HepG2 (cell line): Measurements from ENCODE around the gene OGFR. TPM values are rescaled to one million over a fixed set of nuclear protein-coding genes. Genes with fewer than 3 reads are reported as not detected.
A peak's percentile ranks its signal among the peaks of the same experiment; 100 is the strongest.

Source experiments
- ARHGAP35 ChIP-seq: sonication (generic); formaldehyde crosslinking; IDR thresholded peaks from 2 replicates; pipeline ENCODE4 v1.9.0; 2022; ENCODE audit warnings: mild to moderate bottlenecking, inconsistent platforms, moderate library complexity, missing genetic modification reagents, borderline replicate concordance
- DDIT3 ChIP-seq: sonication (generic); formaldehyde crosslinking; IDR thresholded peaks from 2 replicates; pipeline ENCODE4 v1.4.0; 2020; ENCODE audit warnings: mild to moderate bottlenecking, missing genetic modification reagents
- HOXD1 ChIP-seq: sonication (generic); formaldehyde crosslinking; IDR thresholded peaks from 2 replicates; pipeline ENCODE4 v1.5.0; 2020; ENCODE audit warnings: missing genetic modification reagents
- KDM2A ChIP-seq: sonication (generic); formaldehyde crosslinking; IDR thresholded peaks from 2 replicates; pipeline ENCODE4 v1.4.0; 2020; ENCODE audit warnings: low read depth, missing genetic modification reagents, borderline replicate concordance
- KLF6 ChIP-seq: IDR thresholded peaks from 2 replicates; pipeline ENCODE4 v1.8.0; 2016; ENCODE audit warnings: missing biosample characterization, missing genetic modification reagents
- MAZ ChIP-seq, 2 experiments: sonication (generic) in 1 of 2; formaldehyde crosslinking in 1 of 2; IDR thresholded peaks; 2 replicates each; pipeline versions ENCODE4 v1.5.0 to v1.6.1; 2012 to 2020; ENCODE audit warnings: low read depth in 2 of 2, mild to moderate bottlenecking in 2 of 2, borderline replicate concordance in 1 of 2, improper control_type of control experiment in 1 of 2, low read length in 1 of 2, missing genetic modification reagents in 1 of 2, moderate library complexity in 1 of 2
- MYNN ChIP-seq: sonication (generic); formaldehyde crosslinking; IDR thresholded peaks from 2 replicates; pipeline ENCODE4 v1.4.0; 2020; ENCODE audit warnings: mild to moderate bottlenecking, low read depth, missing genetic modification reagents
- PLRG1 ChIP-seq: fragments of 450-650 bp; conservative IDR thresholded peaks from 2 replicates; pipeline ENCODE4 v1.6.1; 2016
- PPARG ChIP-seq: conservative IDR thresholded peaks from 2 replicates; pipeline ENCODE4 v1.6.1; 2016; ENCODE audit warnings: missing biosample characterization, missing genetic modification reagents
- TAF15 ChIP-seq: fragments of 200-400 bp; formaldehyde crosslinking; IDR thresholded peaks from one replicate; pipeline ENCODE4 v1.6.1; 2018; ENCODE audit warnings: mild to moderate bottlenecking, low read depth, low read length; ENCODE audit not compliant: poor library complexity, severe bottlenecking
- TFDP2 ChIP-seq: sonication (generic); formaldehyde crosslinking; IDR thresholded peaks from 2 replicates; pipeline ENCODE4 v1.4.0; 2020; ENCODE audit warnings: missing genetic modification reagents
- XRCC5 ChIP-seq: fragments of 200-400 bp; formaldehyde crosslinking; optimal IDR thresholded peaks from 2 replicates; pipeline ENCODE3; 2017; ENCODE audit warnings: mild to moderate bottlenecking, low read length
- ZFP36L1 ChIP-seq: sonication (generic); formaldehyde crosslinking; IDR thresholded peaks from 2 replicates; pipeline ENCODE4 v1.8.0; 2022; ENCODE audit warnings: mild to moderate bottlenecking, missing genetic modification reagents, moderate library complexity
- ZNF326 ChIP-seq: sonication (generic); formaldehyde crosslinking; IDR thresholded peaks from 2 replicates; pipeline ENCODE4 v1.4.0; 2020; ENCODE audit warnings: missing genetic modification reagents, borderline replicate concordance
- ZNF333 ChIP-seq: sonication (generic); formaldehyde crosslinking; IDR thresholded peaks from 2 replicates; pipeline ENCODE4 v1.4.0; 2020; ENCODE audit warnings: mild to moderate bottlenecking, missing genetic modification reagents, borderline replicate concordance
- ZSCAN29 ChIP-seq: sonication (generic); formaldehyde crosslinking; conservative IDR thresholded peaks from 2 replicates; pipeline ENCODE4 v1.4.0; 2020; ENCODE audit warnings: mild to moderate bottlenecking, missing genetic modification reagents
- polyA plus RNA-seq, 8 experiments: library from polyadenylated mRNA; depleted of rRNA in 3 of 8; stranded (reverse) in 7 of 8; unstranded in 1 of 8; fragments of >200 nt; fragmentation: Illumina TruSeq in 4 of 8; extraction: Trizol in 4 of 8; gene quantifications; 2 replicates each; pipeline versions ENCODE4 v1.2.1 to v1.2.3, GENCODE V29; 2011 to 2016; ENCODE audit warnings: low read depth in 4 of 8, missing spikeins in 1 of 8, mixed read lengths in 1 of 8; ENCODE audit not compliant: insufficient read depth in 1 of 8
- total RNA-seq, 5 experiments: library from RNA; depleted of rRNA; stranded (reverse); fragments of >200 nt; fragmentation: Illumina TruSeq; extraction: Trizol; gene quantifications; 2 replicates each; pipeline ENCODE4 v1.2.3, GENCODE V29; 2016; ENCODE audit warnings: low read depth in 1 of 5
- TF ChIP-seq, protein P1 (sequence below): sonication (generic); formaldehyde crosslinking; IDR thresholded peaks from 2 replicates; pipeline ENCODE4 v1.9.0; 2021; ENCODE audit warnings: missing genetic modification reagents, borderline replicate concordance
- TF ChIP-seq, protein P2 (sequence below): IDR thresholded peaks from 2 replicates; pipeline ENCODE4 v1.6.1; 2016; ENCODE audit warnings: low read depth
- TF ChIP-seq, protein P3 (sequence below): sonication (generic); formaldehyde crosslinking; IDR thresholded peaks from 2 replicates; pipeline ENCODE4 v1.8.1; 2023; ENCODE audit warnings: mild to moderate bottlenecking, moderate library complexity, missing genetic modification reagents

Gene OGFR
- total and polyA plus RNA-seq, 2 of the 13 experiments (the other 11 are each of a cell fraction or from before 2014, with no cell fraction given), result 47.7 to 81.8 TPM

DNA sequence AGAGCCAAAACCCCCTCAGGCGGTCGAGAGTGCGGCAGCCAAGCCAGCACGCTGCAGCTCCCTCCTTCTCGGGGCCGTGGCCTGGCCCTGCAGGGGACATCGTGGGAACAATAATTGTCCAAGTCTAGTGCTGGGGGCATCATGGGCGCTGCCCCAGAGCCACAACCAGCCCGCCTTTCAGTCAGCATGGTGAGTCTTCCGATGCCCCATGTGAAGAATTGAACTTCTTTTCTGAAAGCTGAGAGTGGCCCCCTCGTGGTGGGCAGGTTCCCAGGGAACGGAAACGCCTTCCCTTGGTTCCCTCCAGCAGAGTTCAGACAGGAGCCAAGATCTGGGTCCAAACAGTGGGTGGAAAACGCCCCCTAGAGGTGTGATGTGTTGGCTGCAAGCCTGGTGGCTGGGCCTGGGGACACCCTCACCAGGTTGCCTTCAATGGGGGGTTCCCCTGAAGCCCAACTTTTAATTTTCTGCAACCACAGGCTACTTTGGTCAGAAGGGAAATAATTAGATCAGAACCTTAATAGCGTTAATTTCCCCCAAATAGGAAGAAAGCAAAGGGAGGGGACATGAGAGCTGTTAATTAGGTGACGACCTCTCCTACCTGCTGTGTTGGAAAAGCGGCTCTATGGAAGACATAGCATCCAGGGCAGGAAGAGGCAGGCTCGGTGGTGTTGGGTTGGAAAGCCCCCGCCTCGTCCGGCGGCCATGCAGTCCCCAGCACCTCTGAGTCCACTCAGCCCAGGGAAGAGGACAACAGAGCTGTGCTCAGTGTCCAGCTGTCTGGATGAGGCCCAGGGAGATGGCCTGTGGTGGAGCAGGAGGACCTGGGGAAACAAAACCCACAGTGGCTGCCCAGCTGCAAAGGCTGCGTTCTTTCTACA lies 13.1 kb upstream of the OGFR start (continued):
- TF ChIP-seq ZSCAN29 (CRISPR knock-in tag) (no peak), MAZ (IDR thresholded peaks at IDR 0.05; ENCODE audit: borderline replicate concordance, low read depth, low read length) (peak; percentile 83), MAZ (CRISPR knock-in tag; IDR thresholded peaks at IDR 0.05; ENCODE audit: low read depth) (peak; percentile 65), ZNF333 (CRISPR knock-in tag) (0 out of 2 replicates have a peak, but pooled peaks have one; percentile 35), TFDP2 (CRISPR knock-in tag) (peak; percentile 69), DDIT3 (CRISPR knock-in tag) (no peak), MYNN (CRISPR knock-in tag) (peak; percentile 89), KDM2A (CRISPR knock-in tag) (peak; percentile 95), KLF6 (CRISPR knock-in tag) (peak; percentile 76; the same call in 1 of the 2 replicates), XRCC5 (peak; percentile 100), PLRG1 (no peak), ARHGAP35 (CRISPR knock-in tag) (no peak; the same call in 1 of the 2 replicates), ZFP36L1 (CRISPR knock-in tag) (no peak), TAF15 (no peak), HOXD1 (0 out of 2 replicates have a peak, but pooled peaks have one; percentile 35), ZNF326 (CRISPR knock-in tag) (no peak), PPARG (CRISPR knock-in tag) (peak; percentile 78)
- TF ChIP-seq, protein P1, sequence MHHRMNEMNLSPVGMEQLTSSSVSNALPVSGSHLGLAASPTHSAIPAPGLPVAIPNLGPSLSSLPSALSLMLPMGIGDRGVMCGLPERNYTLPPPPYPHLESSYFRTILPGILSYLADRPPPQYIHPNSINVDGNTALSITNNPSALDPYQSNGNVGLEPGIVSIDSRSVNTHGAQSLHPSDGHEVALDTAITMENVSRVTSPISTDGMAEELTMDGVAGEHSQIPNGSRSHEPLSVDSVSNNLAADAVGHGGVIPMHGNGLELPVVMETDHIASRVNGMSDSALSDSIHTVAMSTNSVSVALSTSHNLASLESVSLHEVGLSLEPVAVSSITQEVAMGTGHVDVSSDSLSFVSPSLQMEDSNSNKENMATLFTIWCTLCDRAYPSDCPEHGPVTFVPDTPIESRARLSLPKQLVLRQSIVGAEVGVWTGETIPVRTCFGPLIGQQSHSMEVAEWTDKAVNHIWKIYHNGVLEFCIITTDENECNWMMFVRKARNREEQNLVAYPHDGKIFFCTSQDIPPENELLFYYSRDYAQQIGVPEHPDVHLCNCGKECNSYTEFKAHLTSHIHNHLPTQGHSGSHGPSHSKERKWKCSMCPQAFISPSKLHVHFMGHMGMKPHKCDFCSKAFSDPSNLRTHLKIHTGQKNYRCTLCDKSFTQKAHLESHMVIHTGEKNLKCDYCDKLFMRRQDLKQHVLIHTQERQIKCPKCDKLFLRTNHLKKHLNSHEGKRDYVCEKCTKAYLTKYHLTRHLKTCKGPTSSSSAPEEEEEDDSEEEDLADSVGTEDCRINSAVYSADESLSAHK, result peak; percentile 44; the same call in 1 of the 2 replicates
- TF ChIP-seq, protein P2, sequence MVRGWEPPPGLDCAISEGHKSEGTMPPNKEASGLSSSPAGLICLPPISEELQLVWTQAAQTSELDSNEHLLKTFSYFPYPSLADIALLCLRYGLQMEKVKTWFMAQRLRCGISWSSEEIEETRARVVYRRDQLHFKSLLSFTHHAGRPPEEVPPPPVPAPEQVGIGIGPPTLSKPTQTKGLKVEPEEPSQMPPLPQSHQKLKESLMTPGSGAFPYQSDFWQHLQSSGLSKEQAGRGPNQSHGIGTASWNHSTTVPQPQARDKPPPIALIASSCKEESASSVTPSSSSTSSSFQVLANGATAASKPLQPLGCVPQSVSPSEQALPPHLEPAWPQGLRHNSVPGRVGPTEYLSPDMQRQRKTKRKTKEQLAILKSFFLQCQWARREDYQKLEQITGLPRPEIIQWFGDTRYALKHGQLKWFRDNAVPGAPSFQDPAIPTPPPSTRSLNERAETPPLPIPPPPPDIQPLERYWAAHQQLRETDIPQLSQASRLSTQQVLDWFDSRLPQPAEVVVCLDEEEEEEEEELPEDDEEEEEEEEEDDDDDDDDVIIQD, result peak; percentile 77; the same call in 1 of the 2 replicates
- TF ChIP-seq, protein P3, sequence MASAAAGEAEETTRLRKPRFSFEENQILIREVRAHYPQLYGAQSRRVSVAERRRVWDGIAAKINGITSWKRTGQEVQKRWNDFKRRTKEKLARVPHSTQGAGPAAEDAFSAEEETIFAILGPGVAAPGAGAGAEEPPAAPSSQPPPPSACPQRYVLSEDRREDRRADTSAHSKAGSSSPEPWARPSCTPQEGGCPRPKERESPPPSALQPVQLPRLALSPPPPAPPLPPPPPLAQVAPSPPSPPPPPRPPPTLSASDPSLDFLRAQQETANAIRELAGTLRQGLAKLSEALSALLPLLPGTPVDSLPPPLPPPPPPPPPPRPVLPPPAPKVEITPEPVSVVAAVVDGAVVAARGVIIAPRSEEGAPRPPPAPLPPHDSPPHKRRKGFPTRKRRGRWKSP (CRISPR knock-in tag), result no peak
